Thoracic aorta (tissue), 2 donors: Measurements from ENCODE around the gene GSN. TPM values are rescaled to one million over a fixed set of nuclear protein-coding genes. Genes with fewer than 3 reads are reported as not detected.
A peak's percentile ranks its signal among the peaks of the same experiment; 100 is the strongest.

ENCODE experiments used
- ATAC-seq: fragments of 150-250 bp; one replicate; pipeline ENCODE4 v1.8.0; 2017; ENCODE audit warnings: low read depth; ENCODE audit not compliant: insufficient number of reproducible peaks, low FRiP score
- DNase-seq: peaks from one replicate; pipeline ENCODE4 v3.0.0-alpha.2; 2020; ENCODE audit warnings: low spot score
- H3K27ac ChIP-seq, 2 donors: fragments of 200-600 bp; sonication (generic); 1 replicate in 1 of 2; 2 replicates in 1 of 2; pipeline ENCODE4 v1.5.1; 2016; ENCODE audit warnings: mild to moderate bottlenecking in 2 of 2, moderate library complexity in 2 of 2
- H3K27me3 ChIP-seq: fragments of 200-600 bp; sonication (generic); replicated peaks from 2 replicates; pipeline ENCODE4 v1.6.0; 2016; ENCODE audit warnings: mild to moderate bottlenecking; ENCODE audit not compliant: insufficient read depth
- H3K36me3 ChIP-seq: fragments of 200-600 bp; sonication (generic); one replicate; pipeline ENCODE4 v1.5.1; 2016
- H3K4me1 ChIP-seq, 2 donors: fragments of 200-600 bp; sonication (generic); 1 replicate in 1 of 2; 2 replicates in 1 of 2; pipeline versions ENCODE4 v1.5.1 to v1.6.0; 2016; ENCODE audit warnings: low read depth in 2 of 2, mild to moderate bottlenecking in 1 of 2; ENCODE audit not compliant: control insufficient read depth in 1 of 2
- H3K4me3 ChIP-seq: fragments of 200-600 bp; sonication (generic); 2 replicates; pipeline ENCODE4 v1.5.1; 2016; ENCODE audit warnings: mild to moderate bottlenecking
- H3K9me3 ChIP-seq: fragments of 200-600 bp; sonication (generic); 2 replicates; pipeline ENCODE4 v1.5.1; 2016
- CTCF ChIP-seq: fragments of 200-600 bp; sonication (generic); IDR thresholded peaks from one replicate; pipeline ENCODE4 v1.5.1; 2019; ENCODE audit warnings: antibody characterized with exemption
- total RNA-seq, 2 donors: library from RNA; depleted of rRNA; stranded (reverse); fragments of >200 nt; gene quantifications; one replicate each; pipeline versions ENCODE4 v1.1.0 to v1.2.3, GENCODE V29; 2016

GSN gene
- total RNA-seq, 2 donors from 2014 or later = 3,187 to 4,234 TPM

GRCh38 chr9:121246821-121247561 is 21.0 kb upstream of the GSN start:
- Histone ChIP-seq H3K9me3 (no peaks in the 10 kb centered on the region), H3K27ac (no peak overlapping the region), H3K36me3 (no peaks in the 10 kb centered on the region), H3K4me1 (peaks cover 7 to 21% of the 10 kb centered on the region in 2 donors), H3K4me3 (no peak overlapping the region), H3K27me3 (no peaks in the 10 kb centered on the region)
- DNase-seq (no peak), ATAC-seq (peak; percentile 69)
- no peak for TF ChIP-seq CTCF

- Histone ChIP-seq H3K4me1 (peaks cover 0 to 7% of the 10 kb centered on the region in 2 donors), H3K27me3 (no peaks in the 10 kb centered on the region), H3K36me3 (no peaks in the 10 kb centered on the region), H3K4me3 (no peak overlapping the region), H3K9me3 (no peaks in the 10 kb centered on the region), H3K27ac (no peak overlapping the region)
- DNase-seq = no peak
- no peak for ATAC-seq
- no peak for TF ChIP-seq CTCF
Measured at GRCh38 chr9:121249563-121249962, 18.4 kb upstream of the GSN start.

DNA sequence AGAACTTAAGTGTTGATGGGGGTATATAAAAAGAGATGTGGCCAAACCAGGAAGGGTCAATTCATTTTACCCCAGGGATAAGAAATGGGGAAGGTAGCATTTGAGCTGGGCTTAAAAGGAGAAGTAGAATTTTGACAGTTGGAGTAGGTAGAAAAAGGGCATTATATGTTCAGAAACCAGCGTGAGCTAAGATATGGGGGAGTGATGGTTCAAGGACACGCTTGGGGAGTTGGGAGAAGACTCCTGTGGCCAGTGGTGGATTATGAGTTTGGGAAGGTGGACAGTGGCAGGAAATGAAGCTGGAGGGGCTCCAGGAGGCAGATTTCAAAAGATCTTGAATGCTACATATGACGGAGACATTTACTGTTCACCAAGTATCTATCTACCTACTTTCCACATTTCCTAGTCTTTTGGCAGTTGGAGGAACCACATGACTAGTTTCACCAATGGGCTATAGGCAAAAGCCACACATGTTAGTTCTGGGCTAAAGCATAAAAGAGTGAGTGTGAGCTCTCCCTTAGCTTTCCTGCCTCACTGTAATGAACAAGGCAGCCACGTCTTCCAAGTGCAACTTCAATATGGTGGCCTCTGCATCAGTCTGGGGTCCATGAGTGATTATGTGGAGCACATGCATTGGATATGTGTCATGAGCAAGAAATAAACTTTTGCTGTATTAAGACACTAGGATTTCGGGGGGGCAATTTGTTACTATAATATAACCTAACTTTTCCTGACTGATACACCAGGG is 15.7 kb upstream of the GSN start:
- no peak for TF ChIP-seq CTCF
- no peak for ATAC-seq

GRCh38 chr9:121253162-121253561 is 14.8 kb upstream of the GSN start:
- no peak for DNase-seq
- no peaks in the 10 kb centered on the region for H3K9me3 ChIP-seq
- H3K4me3 ChIP-seq = no peak overlapping the region
- H3K36me3 ChIP-seq = no peaks in the 10 kb centered on the region
- H3K4me1 ChIP-seq = no peaks in the 10 kb centered on the region
- no peaks in the 10 kb centered on the region for H3K27me3 ChIP-seq
- no peak for TF ChIP-seq CTCF
- no peak for ATAC-seq
- no peak overlapping the region for H3K27ac ChIP-seq

More for the DNA sequence above, 15.7 kb upstream of the GSN start:
- Histone ChIP-seq H3K4me1 (peaks cover 0 to 3% of the 10 kb centered on the region in 2 donors), H3K36me3 (no peaks in the 10 kb centered on the region), H3K27me3 (no peaks in the 10 kb centered on the region), H3K4me3 (no peak overlapping the region), H3K27ac (no peak overlapping the region), H3K9me3 (no peaks in the 10 kb centered on the region)
- DNase-seq = no peak

DNA sequence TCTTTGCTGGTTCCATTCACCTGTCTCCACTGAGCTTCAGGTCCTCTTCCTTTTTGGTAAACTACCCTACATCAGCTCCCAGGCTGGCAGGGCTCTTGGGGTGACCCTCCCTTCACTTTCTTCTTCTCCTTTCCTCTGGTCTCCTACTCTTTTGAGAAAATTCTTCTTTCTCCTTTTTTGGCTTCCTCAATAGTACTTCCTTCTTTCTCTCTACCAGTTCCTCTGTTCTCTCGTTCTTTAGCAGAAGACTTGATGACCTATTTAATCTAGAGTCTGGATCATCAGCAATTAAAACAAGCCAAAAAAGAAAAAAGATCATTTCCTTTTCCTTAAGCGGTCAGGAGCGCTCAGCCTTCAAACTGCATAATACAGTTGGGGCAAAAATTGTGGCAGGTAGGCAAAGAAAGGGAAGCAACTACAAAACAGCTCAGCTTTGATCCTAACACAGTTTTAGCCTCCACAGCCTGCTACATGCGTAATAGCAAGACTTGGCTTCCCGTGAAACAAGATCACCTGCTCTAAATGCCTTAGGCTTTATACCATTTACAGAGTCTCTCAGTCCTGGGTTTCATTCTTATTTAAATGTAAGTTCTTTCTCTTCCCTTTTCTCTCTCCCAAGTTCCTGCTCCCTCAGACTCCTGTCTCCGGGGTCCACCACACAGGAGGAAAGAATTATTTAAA is 14.0 kb upstream of the GSN start:
- H3K27me3 ChIP-seq = no peaks in the 10 kb centered on the region
- H3K36me3 ChIP-seq = no peaks in the 10 kb centered on the region
- no peak overlapping the region for H3K27ac ChIP-seq
- no peak overlapping the region for H3K4me3 ChIP-seq
- H3K4me1 ChIP-seq = no peaks in the 10 kb centered on the region
- no peak for ATAC-seq
- no peak for DNase-seq
- H3K9me3 ChIP-seq = no peaks in the 10 kb centered on the region
- TF ChIP-seq CTCF = no peak
